K562 (cell line): ENCODE measurements around the gene MEA1. TPM values are rescaled to one million over a fixed set of nuclear protein-coding genes. Genes with fewer than 3 reads are reported as not detected.

Experiments
- AFF1 ChIP-seq, 2 experiments: fragments of 450-650 bp; IDR thresholded peaks; 2 replicates each; pipeline ENCODE4 v1.6.1; 2018; ENCODE audit warnings: mild to moderate bottlenecking in 2 of 2, low read depth in 1 of 2; ENCODE audit not compliant: partially characterized antibody in 2 of 2
- EGR1 ChIP-seq: fragments of 450-650 bp; conservative IDR thresholded peaks from 2 replicates; pipeline ENCODE4 v1.6.1; 2017; ENCODE audit warnings: mild to moderate bottlenecking
- EP300 ChIP-seq: IDR thresholded peaks from 2 replicates; pipeline ENCODE4 v1.6.1; 2012; ENCODE audit warnings: low read length, improper control_type of control experiment
- HMG20B ChIP-seq: fragments of 250-450 bp; sonication (Bioruptor Pico); IDR thresholded peaks from 2 replicates; pipeline ENCODE4 v1.5.0; 2021; ENCODE audit warnings: mild to moderate bottlenecking
- KHSRP ChIP-seq: fragments of 450-650 bp; IDR thresholded peaks from 2 replicates; pipeline ENCODE4 v1.6.1; 2017
- REST ChIP-seq, 2 experiments: fragments of 450-650 bp; formaldehyde crosslinking in 1 of 2; IDR thresholded peaks; 2 replicates each; pipeline versions ENCODE4 v1.4.0 to v1.6.1; 2014 to 2020; ENCODE audit warnings: mild to moderate bottlenecking in 2 of 2, borderline replicate concordance in 1 of 2, low read depth in 1 of 2
- TOE1 ChIP-seq, 2 experiments: fragments of 450-650 bp in 1 of 2; sonication (generic) in 1 of 2; formaldehyde crosslinking in 1 of 2; IDR thresholded peaks; 2 replicates each; pipeline versions ENCODE4 v1.7.1 to v1.8.0; 2016 to 2022; ENCODE audit warnings: borderline replicate concordance in 2 of 2, mild to moderate bottlenecking in 2 of 2, antibody characterized with exemption in 1 of 2, inconsistent platforms in 1 of 2, low read depth in 1 of 2, missing genetic modification reagents in 1 of 2, moderate library complexity in 1 of 2
- USF2 ChIP-seq: sonication (generic); formaldehyde crosslinking; IDR thresholded peaks from 2 replicates; pipeline ENCODE4 v1.5.0; 2020; ENCODE audit warnings: missing genetic modification reagents
- ZFPM2 ChIP-seq: fragments of 250-450 bp; sonication (Bioruptor Pico); IDR thresholded peaks from 2 replicates; pipeline ENCODE4 v1.5.1; 2022; ENCODE audit warnings: mild to moderate bottlenecking
- ZNF253 ChIP-seq: fragments of 250-450 bp; sonication (Bioruptor Pico); conservative IDR thresholded peaks from 2 replicates; pipeline ENCODE4 v1.6.1; 2021; ENCODE audit warnings: mild to moderate bottlenecking
- ZNF644 ChIP-seq: fragments of 200-800 bp; sonication (Bioruptor generic); IDR thresholded peaks from 2 replicates; pipeline ENCODE4 v1.6.1; 2016; ENCODE audit warnings: low read depth, missing genetic modification characterization, missing compliant biosample characterization
- polyA plus RNA-seq, 8 experiments: library from polyadenylated mRNA; depleted of rRNA in 4 of 8; stranded (reverse) in 5 of 8; unstranded in 3 of 8; fragments of >200 nt; fragmentation: Nextera tagmentation in 2 of 8; fragmentation: Illumina TruSeq in 1 of 8; extraction: Ambion mirVana in 2 of 8; extraction: Trizol in 1 of 8; gene quantifications; 2 replicates each; pipeline versions ENCODE4 v1.2.1 to v1.2.3, GENCODE V29; 2011 to 2014; ENCODE audit warnings: inconsistent platforms in 1 of 8, missing spikeins in 1 of 8
- total RNA-seq, 7 experiments: library from RNA; depleted of rRNA in 6 of 7; stranded (reverse); fragments of >200 nt in 6 of 7; fragmentation: Illumina TruSeq in 2 of 7; extraction: Trizol in 2 of 7; gene quantifications; 2 replicates each; pipeline versions ENCODE4 v1.2.1 to v1.2.3, GENCODE V29; 2011 to 2021; ENCODE audit warnings: low replicate concordance in 1 of 7
- TF ChIP-seq, protein P1 (sequence below), 2 experiments: fragments of 450-650 bp; IDR thresholded peaks; 2 replicates each; pipeline ENCODE4 v1.6.1; 2016

The MEA1 gene
- total and polyA plus RNA-seq, 9 of the 15 experiments (the other 6 are each of a cell fraction or from before 2014, with no cell fraction given) = 86.8 to 210 (median 152) TPM

DNA sequence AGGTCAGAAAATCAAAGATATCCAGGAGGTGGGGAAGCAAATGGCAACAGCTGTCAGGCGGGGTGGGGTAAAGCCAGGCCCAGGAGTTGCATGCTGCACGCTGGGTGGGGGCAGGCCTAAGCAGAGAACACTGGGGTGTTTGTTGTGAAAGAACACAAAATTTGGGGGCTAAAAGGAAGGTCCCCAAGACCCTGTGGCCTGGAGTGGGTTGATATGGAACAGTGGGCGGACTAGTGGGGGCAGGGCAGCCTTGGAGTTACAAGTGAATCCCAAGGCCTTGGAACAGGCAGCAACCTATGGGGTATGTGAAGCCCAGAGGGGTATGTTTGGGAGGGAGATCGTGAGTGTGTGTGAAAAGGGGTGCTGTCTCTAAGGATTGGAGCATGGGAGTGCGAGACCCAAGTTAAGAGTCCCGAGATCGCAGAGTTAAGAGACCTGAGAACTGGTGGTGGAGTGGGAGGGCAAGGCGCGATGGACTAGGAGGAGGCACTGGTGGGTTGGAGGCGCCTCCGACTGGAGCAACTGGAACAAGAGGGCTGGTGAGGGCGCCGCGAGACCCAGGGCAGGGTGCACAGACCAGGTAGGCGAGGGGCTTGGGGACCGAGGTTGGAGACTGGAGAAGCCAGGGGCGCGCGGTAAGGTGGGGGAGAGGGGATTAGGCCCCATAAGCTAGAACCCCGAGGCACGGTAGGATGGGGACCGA, 39.2 kb upstream of the MEA1 start (continued):
- TF ChIP-seq TOE1 (IDR thresholded peaks at IDR 0.05; ENCODE audit: borderline replicate concordance) = 0 out of 2 replicates have a peak, but pooled peaks have one; percentile 2
- no peak for TF ChIP-seq TOE1 (CRISPR knock-in tag; IDR thresholded peaks at IDR 0.05; ENCODE audit: borderline replicate concordance, low read depth)
- TF ChIP-seq EP300 = no peak
- no peak for TF ChIP-seq ZFPM2 (CRISPR knock-in tag)
- TF ChIP-seq REST (IDR thresholded peaks at IDR 0.05; ENCODE audit: borderline replicate concordance) = no peak
- TF ChIP-seq REST (CRISPR knock-in tag; IDR thresholded peaks at IDR 0.05; ENCODE audit: low read depth) = no peak
- no peak for TF ChIP-seq ZNF253 (CRISPR knock-in tag)
- TF ChIP-seq AFF1 (IDR thresholded peaks at IDR 0.05; ENCODE audit: low read depth in 1 of 2, partially characterized antibody in 2 of 2) = no peak
- no peak for TF ChIP-seq HMG20B (CRISPR knock-in tag)
- TF ChIP-seq KHSRP = no peak
- no peak for TF ChIP-seq ZNF644 (tag)
- peak; percentile 72 for TF ChIP-seq EGR1
- TF ChIP-seq USF2 = no peak
- TF ChIP-seq, protein P1, sequence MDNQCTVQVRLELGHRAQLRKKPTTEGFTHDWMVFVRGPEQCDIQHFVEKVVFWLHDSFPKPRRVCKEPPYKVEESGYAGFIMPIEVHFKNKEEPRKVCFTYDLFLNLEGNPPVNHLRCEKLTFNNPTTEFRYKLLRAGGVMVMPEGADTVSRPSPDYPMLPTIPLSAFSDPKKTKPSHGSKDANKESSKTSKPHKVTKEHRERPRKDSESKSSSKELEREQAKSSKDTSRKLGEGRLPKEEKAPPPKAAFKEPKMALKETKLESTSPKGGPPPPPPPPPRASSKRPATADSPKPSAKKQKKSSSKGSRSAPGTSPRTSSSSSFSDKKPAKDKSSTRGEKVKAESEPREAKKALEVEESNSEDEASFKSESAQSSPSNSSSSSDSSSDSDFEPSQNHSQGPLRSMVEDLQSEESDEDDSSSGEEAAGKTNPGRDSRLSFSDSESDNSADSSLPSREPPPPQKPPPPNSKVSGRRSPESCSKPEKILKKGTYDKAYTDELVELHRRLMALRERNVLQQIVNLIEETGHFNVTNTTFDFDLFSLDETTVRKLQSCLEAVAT (IDR thresholded peaks at IDR 0.05) = 0 out of 4 replicates have a peak, but pooled peaks of 1 of the 2 experiments have one; percentile 36
